ENCODE measurements around the gene B3GAT1. TPM values are rescaled to one million over a fixed set of nuclear protein-coding genes. Genes with fewer than 3 reads are reported as not detected.

The B3GAT1 gene
- total and polyA plus RNA-seq, 4 donors: 0.03 to 0.49 (median 0.27) TPM

- no peak overlapping the region for H3K27ac ChIP-seq (ENCODE audit: low read depth in 1 of 2, low read length in 1 of 2)
- no peak overlapping the region for H3K4me3 ChIP-seq
- no peaks in the 10 kb centered on the region for H3K27me3 ChIP-seq (ENCODE audit: control insufficient read depth in 3 of 3, insufficient read depth in 3 of 3, low read length in 2 of 3)
- ATAC-seq (ENCODE audit: insufficient read depth, low FRiP score): no peak
- no peaks in the 10 kb centered on the region for H3K9me3 ChIP-seq (ENCODE audit: control insufficient read depth in 4 of 4, insufficient read depth in 3 of 4, low read length in 3 of 4)
- 90 to 93% methylated on average over 30 of the region's 30 CpGs for WGBS, 2 donors
- H3K9ac ChIP-seq (ENCODE audit: insufficient read depth in 1 of 2, low read length in 2 of 2): no peak overlapping the region
- no peaks in the 10 kb centered on the region for H3K4me1 ChIP-seq (ENCODE audit: control insufficient read depth in 5 of 5, insufficient read depth in 5 of 5, low read length in 5 of 5)
- no peak for DNase-seq
- no peak for TF ChIP-seq CTCF (IDR thresholded peaks at IDR 0.05; ENCODE audit: control extremely low read depth, extremely low read depth)
- no peaks in the 10 kb centered on the region for H3K36me3 ChIP-seq (ENCODE audit: control insufficient read depth in 4 of 4, insufficient read depth in 4 of 4, low read length in 4 of 4)
These were observed 69.3 kb downstream of the B3GAT1 start for GRCh38 chr11:134342572-134343340.

- Histone ChIP-seq H3K27me3 (ENCODE audit: control insufficient read depth in 3 of 3, insufficient read depth in 3 of 3, low read length in 2 of 3) (no peaks in the 10 kb centered on the region), H3K4me1 (ENCODE audit: control insufficient read depth in 5 of 5, insufficient read depth in 5 of 5, low read length in 5 of 5) (no peaks in the 10 kb centered on the region), H3K9ac (ENCODE audit: insufficient read depth in 1 of 2, low read length in 2 of 2) (no peak overlapping the region), H3K4me3 (no peak overlapping the region), H3K27ac (ENCODE audit: low read depth in 1 of 2, low read length in 1 of 2) (no peak overlapping the region), H3K9me3 (ENCODE audit: control insufficient read depth in 4 of 4, insufficient read depth in 3 of 4, low read length in 3 of 4) (no peaks in the 10 kb centered on the region), H3K36me3 (ENCODE audit: control insufficient read depth in 4 of 4, insufficient read depth in 4 of 4, low read length in 4 of 4) (no peaks in the 10 kb centered on the region)
- TF ChIP-seq CTCF (IDR thresholded peaks at IDR 0.05; ENCODE audit: control extremely low read depth, extremely low read depth): no peak
- 89 to 96% methylated on average over 53 to 68 of the region's 68 CpGs for WGBS, 2 donors
- no peak for DNase-seq
- no peak for ATAC-seq (ENCODE audit: insufficient read depth, low FRiP score)
These were observed 70.1 kb downstream of the B3GAT1 start for GRCh38 chr11:134341805-134342571.

- no peak overlapping the region for H3K27ac ChIP-seq (ENCODE audit: low read depth in 1 of 2, low read length in 1 of 2)
- no peaks in the 10 kb centered on the region for H3K4me1 ChIP-seq (ENCODE audit: control insufficient read depth in 5 of 5, insufficient read depth in 5 of 5, low read length in 5 of 5)
- no peak overlapping the region for H3K4me3 ChIP-seq
- DNase-seq: peak in 1 of 3 donors; percentile 40
- no peak for TF ChIP-seq CTCF (IDR thresholded peaks at IDR 0.05; ENCODE audit: control extremely low read depth, extremely low read depth)
- H3K9me3 ChIP-seq (ENCODE audit: control insufficient read depth in 4 of 4, insufficient read depth in 3 of 4, low read length in 3 of 4): no peaks in the 10 kb centered on the region
- no peak overlapping the region for H3K9ac ChIP-seq (ENCODE audit: insufficient read depth in 1 of 2, low read length in 2 of 2)
- H3K27me3 ChIP-seq (ENCODE audit: control insufficient read depth in 3 of 3, insufficient read depth in 3 of 3, low read length in 2 of 3): peaks cover 0 to 3% (median 0%) of the 10 kb centered on the region in 3 donors
- WGBS, 2 donors: 85 to 88% methylated on average over 11 of the region's 11 CpGs
- no peaks in the 10 kb centered on the region for H3K36me3 ChIP-seq (ENCODE audit: control insufficient read depth in 4 of 4, insufficient read depth in 4 of 4, low read length in 4 of 4)
- ATAC-seq (ENCODE audit: insufficient read depth, low FRiP score): no peak
These were observed 71.6 kb downstream of the B3GAT1 start for GRCh38 chr11:134340354-134340964.
